GM10266 (cell line): Measurements from ENCODE around the gene MZB1.

ENCODE experiments used
- DNase-seq: peaks from one replicate; pipeline ENCODE4 v3.0.0; 2012; ENCODE audit errors: extremely low spot score
- TF ChIP-seq, protein P1 (sequence below): IDR thresholded peaks from 2 replicates; pipeline ENCODE4 v1.5.1; 2012; ENCODE audit warnings: mild to moderate bottlenecking, low read depth; ENCODE audit not compliant: control insufficient read depth, insufficient read depth; ENCODE audit errors: missing control alignments

The MZB1 gene

DNA sequence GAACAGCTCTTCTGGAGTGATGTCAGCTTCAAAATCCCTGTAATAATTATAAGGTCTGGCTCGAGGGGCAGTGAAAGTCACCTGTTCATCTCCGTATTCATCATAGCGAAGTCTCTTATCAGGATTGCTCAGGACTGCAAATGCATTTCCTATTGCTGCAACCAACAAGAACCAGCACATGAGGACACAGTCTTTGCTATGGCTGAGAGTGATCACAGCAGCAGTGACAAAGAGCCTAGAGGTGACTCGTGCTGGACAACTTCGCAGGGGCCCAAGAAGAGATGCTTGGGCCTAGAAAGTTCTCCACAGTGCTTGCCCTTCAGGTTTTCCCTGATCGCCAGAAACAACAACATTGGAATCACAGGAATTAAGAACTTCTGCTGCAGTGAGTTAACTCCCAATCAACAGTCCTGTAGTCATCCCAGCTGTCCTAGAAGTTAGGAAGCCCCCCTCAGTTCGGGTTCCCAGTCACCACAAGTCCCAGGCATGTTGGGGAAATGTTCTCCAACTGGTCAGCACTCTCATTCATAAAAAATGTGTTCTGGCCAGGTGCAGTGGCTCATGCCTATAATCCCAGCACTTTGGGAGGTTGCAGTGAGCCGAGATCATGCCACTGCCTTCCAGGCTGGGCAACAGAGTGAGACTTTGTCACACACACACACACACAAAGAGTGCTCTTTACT is 36.6 kb upstream of the MZB1 start:
- TF ChIP-seq, protein P1, sequence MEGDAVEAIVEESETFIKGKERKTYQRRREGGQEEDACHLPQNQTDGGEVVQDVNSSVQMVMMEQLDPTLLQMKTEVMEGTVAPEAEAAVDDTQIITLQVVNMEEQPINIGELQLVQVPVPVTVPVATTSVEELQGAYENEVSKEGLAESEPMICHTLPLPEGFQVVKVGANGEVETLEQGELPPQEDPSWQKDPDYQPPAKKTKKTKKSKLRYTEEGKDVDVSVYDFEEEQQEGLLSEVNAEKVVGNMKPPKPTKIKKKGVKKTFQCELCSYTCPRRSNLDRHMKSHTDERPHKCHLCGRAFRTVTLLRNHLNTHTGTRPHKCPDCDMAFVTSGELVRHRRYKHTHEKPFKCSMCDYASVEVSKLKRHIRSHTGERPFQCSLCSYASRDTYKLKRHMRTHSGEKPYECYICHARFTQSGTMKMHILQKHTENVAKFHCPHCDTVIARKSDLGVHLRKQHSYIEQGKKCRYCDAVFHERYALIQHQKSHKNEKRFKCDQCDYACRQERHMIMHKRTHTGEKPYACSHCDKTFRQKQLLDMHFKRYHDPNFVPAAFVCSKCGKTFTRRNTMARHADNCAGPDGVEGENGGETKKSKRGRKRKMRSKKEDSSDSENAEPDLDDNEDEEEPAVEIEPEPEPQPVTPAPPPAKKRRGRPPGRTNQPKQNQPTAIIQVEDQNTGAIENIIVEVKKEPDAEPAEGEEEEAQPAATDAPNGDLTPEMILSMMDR, result no peak
- DNase-seq, result no peak

DNA sequence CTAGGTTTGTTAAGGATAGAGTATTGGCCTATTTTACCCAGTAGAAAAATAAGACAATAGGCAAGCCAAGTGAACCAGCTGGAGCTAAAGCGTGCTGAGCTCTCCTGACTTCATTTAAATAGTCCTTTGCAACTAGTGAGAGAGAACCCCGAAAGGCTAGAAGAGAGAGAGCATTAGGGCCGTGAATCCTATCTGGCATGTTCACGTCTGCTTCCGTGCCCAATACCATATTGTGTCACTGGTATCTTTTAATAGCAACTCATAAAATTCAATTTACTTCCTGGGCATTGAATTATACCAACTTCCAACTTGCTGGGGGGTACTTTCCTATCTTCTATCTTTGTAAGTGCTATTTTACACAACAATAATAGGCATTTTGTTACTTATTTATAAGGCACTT is 35.8 kb upstream of the MZB1 start:
- TF ChIP-seq, protein P1, result no peak
- no peak for DNase-seq

DNA sequence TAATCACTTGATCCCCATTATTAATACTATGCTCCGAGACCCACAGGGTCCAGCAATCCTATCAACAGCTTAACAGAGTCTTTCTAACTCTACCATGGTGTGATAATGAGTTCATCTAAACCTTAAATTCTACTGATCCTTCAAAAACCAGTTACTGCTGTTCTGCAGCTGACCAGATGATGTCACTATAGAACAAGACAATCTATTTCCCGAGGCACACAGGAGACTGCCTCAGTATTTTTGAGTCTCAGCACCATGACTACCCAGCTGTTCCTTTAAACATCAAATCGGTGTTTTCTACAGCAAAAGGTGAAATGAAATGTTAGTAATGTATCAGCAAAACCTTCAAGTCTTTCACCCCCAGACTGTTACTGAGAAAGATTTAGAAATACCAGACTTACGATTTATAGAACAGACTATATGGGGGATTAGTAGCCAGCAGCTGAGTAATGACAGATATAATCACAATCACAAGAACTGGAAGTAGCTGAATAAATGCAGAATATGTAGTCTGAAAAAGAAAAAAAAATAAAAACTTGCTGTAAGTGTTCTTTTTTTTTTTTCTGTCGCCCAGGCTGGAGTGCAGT is 32.7 kb upstream of the MZB1 start:
- TF ChIP-seq, protein P1, result peak; percentile 93
- peak; percentile 75 for DNase-seq

DNA sequence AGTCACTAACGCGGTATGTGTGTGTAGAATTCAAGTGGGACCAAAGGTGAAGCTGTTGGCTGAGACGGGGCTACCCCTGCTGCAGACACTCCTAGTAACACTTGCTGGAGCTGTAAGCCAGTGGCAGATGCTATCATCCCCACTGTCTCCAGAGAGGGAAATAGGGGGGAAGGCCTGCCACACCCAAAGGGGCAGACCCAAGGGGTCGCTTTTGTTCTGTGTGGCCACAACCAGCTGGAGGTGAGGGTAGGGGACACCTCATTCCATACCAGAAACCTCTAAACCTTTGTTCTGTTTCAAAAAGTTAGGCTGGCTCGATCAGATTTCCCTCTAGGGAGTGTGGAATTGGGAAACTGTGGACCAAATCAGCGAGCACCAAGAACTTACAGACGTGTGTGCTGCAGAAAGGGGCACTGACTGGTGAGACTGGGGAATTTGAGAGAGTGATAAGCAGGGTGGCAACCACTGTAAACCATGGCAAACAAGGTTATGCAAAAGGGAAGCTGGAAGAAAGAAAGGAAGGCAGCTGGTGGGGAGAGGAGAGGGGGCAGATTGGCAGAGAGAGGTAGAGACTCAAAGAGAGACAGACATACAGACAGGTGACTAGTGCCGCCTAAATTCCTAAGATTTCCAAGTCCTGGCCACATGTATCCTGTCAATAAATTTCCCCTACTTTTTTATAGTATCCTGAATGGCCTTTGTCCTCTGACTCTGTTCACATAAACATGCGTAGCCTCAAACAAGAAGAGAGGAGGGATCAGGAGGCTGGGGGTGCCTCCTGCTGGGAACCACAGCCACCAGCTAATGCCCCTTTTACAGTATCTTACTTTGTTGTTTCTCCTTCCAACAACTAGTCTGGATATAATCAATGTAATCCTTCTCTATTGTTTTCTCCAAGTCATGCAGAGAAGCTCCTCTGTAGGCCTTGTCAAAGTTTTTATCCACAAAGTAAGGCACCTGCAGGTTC is 29.8 kb upstream of the MZB1 start:
- DNase-seq, result no peak
- TF ChIP-seq, protein P1, result no peak

DNA sequence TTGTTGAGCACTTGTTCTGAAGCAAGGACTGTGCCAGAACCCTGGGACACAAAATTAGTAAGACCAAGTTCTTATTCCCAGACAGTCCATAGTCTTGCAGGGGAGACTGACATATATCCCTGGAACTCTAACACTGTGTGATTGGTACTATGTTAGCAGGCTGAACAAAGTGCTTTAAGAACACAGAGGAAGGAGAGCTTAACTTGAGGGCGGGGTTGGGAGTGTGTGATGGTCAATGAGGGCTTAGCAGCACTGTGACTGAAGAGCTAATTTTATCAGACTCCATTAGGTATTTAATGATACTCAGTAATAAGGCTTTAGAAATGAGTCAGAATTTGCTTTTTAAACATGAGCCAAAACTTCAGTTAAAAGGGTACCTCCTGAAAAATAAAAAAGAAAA is 29.1 kb upstream of the MZB1 start:
- TF ChIP-seq, protein P1, result no peak
- no peak for DNase-seq

DNA sequence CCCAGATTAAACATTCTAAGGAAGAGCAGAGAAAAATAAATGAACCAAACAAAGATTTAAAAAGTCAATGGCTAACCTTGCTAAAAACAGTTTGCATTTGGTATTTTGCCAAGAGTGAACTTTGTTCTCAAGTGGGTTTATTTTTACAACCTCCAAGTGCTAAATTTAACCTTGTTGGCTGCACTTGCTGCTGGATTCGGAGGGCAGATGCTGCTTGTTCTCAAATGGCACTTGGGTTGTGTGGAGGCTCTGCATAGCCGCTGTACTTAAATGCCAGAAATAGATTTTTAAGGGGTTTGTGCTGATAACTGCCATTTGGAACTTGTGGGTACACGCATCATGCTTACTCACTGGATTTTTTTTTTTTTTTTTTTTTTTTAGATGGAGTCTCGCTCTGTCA is 27.5 kb upstream of the MZB1 start:
- DNase-seq, result no peak
- TF ChIP-seq, protein P1, result no peak
